Suprapubic skin (tissue), 3 donors: Measurements from ENCODE around the gene SBK1.

ENCODE experiments used
- CTCF ChIP-seq, 2 donors: fragments of 200-600 bp in 1 of 2; fragments of 450-650 bp in 1 of 2; sonication (generic) in 1 of 2; IDR thresholded peaks; one replicate each; pipeline ENCODE4 v1.5.1; 2016 to 2019; ENCODE audit warnings: antibody characterized with exemption in 2 of 2, mild to moderate bottlenecking in 1 of 2, moderate library complexity in 1 of 2
- POLR2AphosphoS5 ChIP-seq, 3 donors: sonication (generic); formaldehyde crosslinking; IDR thresholded peaks; one replicate each; pipeline ENCODE4 v1.6.1; 2017; ENCODE audit warnings: antibody characterized with exemption in 3 of 3

- TF ChIP-seq CTCF (IDR thresholded peaks at IDR 0.05) = no peak
- no peak for TF ChIP-seq POLR2AphosphoS5 (IDR thresholded peaks at IDR 0.05)
Observed at GRCh38 chr16:28309811-28310311, 17.5 kb downstream of the SBK1 start.
